ENCODE measurements around the gene SLC16A6. TPM values are rescaled to one million over a fixed set of nuclear protein-coding genes. Genes with fewer than 3 reads are reported as not detected.
"Not testable (repeated sequence)": the region's sequence is repeated elsewhere in the genome, so short reads cannot be mapped to it uniquely, and the experiment has no call there.

SLC16A6 gene
- polyA plus RNA-seq, 1 donor from 2014 or later: 0.33 TPM

GRCh38 chr17:68320311-68320865 is 29.5 kb upstream of the SLC16A6 start:
- Mint-ChIP-seq H3K4me3 (no peak overlapping the region), H3K27ac (peak overlapping the region in 2 of 3 donors; percentile 11 to 71), H3K36me3 (peaks cover 7% of the 10 kb centered on the region), H3K9me3 (no peaks in the 10 kb centered on the region), H3K4me1 (peaks cover 19 to 30% (median 28%) of the 10 kb centered on the region in 3 donors), H3K27me3 (peaks cover 8% of the 10 kb centered on the region)

GRCh38 chr17:68319410-68320162 is 28.7 kb upstream of the SLC16A6 start:
- Mint-ChIP-seq H3K27ac (peak overlapping the region in 1 of 3 donors; percentile 53), H3K4me1 (peaks cover 25 to 36% (median 35%) of the 10 kb centered on the region in 3 donors), H3K9me3 (no peaks in the 10 kb centered on the region), H3K36me3 (peaks cover 7% of the 10 kb centered on the region), H3K4me3 (peak overlapping the region in 2 of 4 donors; percentile 72 to 73), H3K27me3 (peaks cover 12% of the 10 kb centered on the region)

- peaks cover 4% of the 10 kb centered on the region for H3K36me3 Mint-ChIP-seq
- H3K4me3 Mint-ChIP-seq: peak overlapping the region in 1 of 4 donors; percentile 51
- H3K9me3 Mint-ChIP-seq: no peaks in the 10 kb centered on the region
- peaks cover 25 to 37% (median 35%) of the 10 kb centered on the region in 3 donors for H3K4me1 Mint-ChIP-seq
- peaks cover 12% of the 10 kb centered on the region for H3K27me3 Mint-ChIP-seq
- H3K27ac Mint-ChIP-seq: no peak overlapping the region
Measured at GRCh38 chr17:68318103-68318991, 27.4 kb upstream of the SLC16A6 start.

- Mint-ChIP-seq H3K9me3 (no peaks in the 10 kb centered on the region), H3K27ac (no peak overlapping the region), H3K4me1 (peaks cover 25 to 37% (median 36%) of the 10 kb centered on the region in 3 donors)
Measured at GRCh38 chr17:68317458-68317857, 26.5 kb upstream of the SLC16A6 start.

GRCh38 chr17:68315930-68316329 is 25.0 kb upstream of the SLC16A6 start:
- Mint-ChIP-seq H3K9me3 (no peaks in the 10 kb centered on the region), H3K4me3 (peak overlapping the region in 2 of 4 donors; percentile 3 to 41), H3K36me3 (peaks cover 4% of the 10 kb centered on the region), H3K27me3 (peaks cover 12% of the 10 kb centered on the region), H3K27ac (no peak overlapping the region), H3K4me1 (peaks cover 25 to 37% (median 37%) of the 10 kb centered on the region in 3 donors)

More at GRCh38 chr17:68317458-68317857, 26.5 kb upstream of the SLC16A6 start:
- Mint-ChIP-seq H3K36me3 (peaks cover 4% of the 10 kb centered on the region), H3K27me3 (peaks cover 12% of the 10 kb centered on the region), H3K4me3 (no peak overlapping the region)

- H3K27ac Mint-ChIP-seq: no peak overlapping the region
- H3K9me3 Mint-ChIP-seq: no peaks in the 10 kb centered on the region
- peak overlapping the region in 3 of 4 donors; percentile 48 to 67 (median 63) for H3K4me3 Mint-ChIP-seq
- peaks cover 23 to 35% (median 34%) of the 10 kb centered on the region in 3 donors for H3K4me1 Mint-ChIP-seq
- peaks cover 2% of the 10 kb centered on the region for H3K36me3 Mint-ChIP-seq
- H3K27me3 Mint-ChIP-seq: peaks cover 12% of the 10 kb centered on the region
Measured at GRCh38 chr17:68314916-68315535, 24.1 kb upstream of the SLC16A6 start.

- Mint-ChIP-seq H3K9me3 (no peaks in the 10 kb centered on the region), H3K36me3 (peaks cover 11% of the 10 kb centered on the region), H3K27me3 (peaks cover 4% of the 10 kb centered on the region), H3K27ac (no peak overlapping the region), H3K4me3 (no peak overlapping the region), H3K4me1 (peaks cover 5 to 10% (median 9%) of the 10 kb centered on the region in 3 donors)
Measured at GRCh38 chr17:68310152-68310551, 19.2 kb upstream of the SLC16A6 start.

GRCh38 chr17:68309066-68309670 is 18.2 kb upstream of the SLC16A6 start:
- H3K9me3 Mint-ChIP-seq, H3K4me3 Mint-ChIP-seq, H3K4me1 Mint-ChIP-seq, H3K27me3 Mint-ChIP-seq, H3K27ac Mint-ChIP-seq: not testable (repeated sequence)
- peaks cover 11% of the 10 kb centered on the region for H3K36me3 Mint-ChIP-seq

GRCh38 chr17:68308486-68308885 is 17.6 kb upstream of the SLC16A6 start:
- not testable (repeated sequence) for H3K4me3 Mint-ChIP-seq, H3K27me3 Mint-ChIP-seq, H3K9me3 Mint-ChIP-seq, H3K4me1 Mint-ChIP-seq
- Mint-ChIP-seq H3K27ac (peak overlapping the region in 1 of 3 donors; percentile 84), H3K36me3 (peaks cover 11% of the 10 kb centered on the region)

GRCh38 chr17:68307443-68307842 is 16.5 kb upstream of the SLC16A6 start:
- H3K4me1 Mint-ChIP-seq: peaks cover 0 to 3% (median 2%) of the 10 kb centered on the region in 3 donors
- H3K27ac Mint-ChIP-seq: no peak overlapping the region
- H3K36me3 Mint-ChIP-seq: peaks cover 11% of the 10 kb centered on the region
- no peaks in the 10 kb centered on the region for H3K9me3 Mint-ChIP-seq
- no peak overlapping the region for H3K4me3 Mint-ChIP-seq
- H3K27me3 Mint-ChIP-seq: no peaks in the 10 kb centered on the region

- Mint-ChIP-seq H3K27me3 (no peaks in the 10 kb centered on the region), H3K27ac (no peak overlapping the region), H3K9me3 (no peaks in the 10 kb centered on the region), H3K4me3 (no peak overlapping the region), H3K4me1 (peaks cover 0 to 3% (median 2%) of the 10 kb centered on the region in 3 donors), H3K36me3 (peaks cover 13% of the 10 kb centered on the region)
Measured at GRCh38 chr17:68306819-68307218, 15.9 kb upstream of the SLC16A6 start.

- H3K4me3 Mint-ChIP-seq: no peak overlapping the region
- H3K9me3 Mint-ChIP-seq: no peaks in the 10 kb centered on the region
- H3K4me1 Mint-ChIP-seq: peaks cover 0 to 3% (median 2%) of the 10 kb centered on the region in 3 donors
- peaks cover 15% of the 10 kb centered on the region for H3K36me3 Mint-ChIP-seq
- no peak overlapping the region for H3K27ac Mint-ChIP-seq
- H3K27me3 Mint-ChIP-seq: no peaks in the 10 kb centered on the region
Measured at GRCh38 chr17:68305142-68305541, 14.2 kb upstream of the SLC16A6 start.

- Mint-ChIP-seq H3K27me3 (no peaks in the 10 kb centered on the region), H3K4me3 (no peak overlapping the region), H3K27ac (no peak overlapping the region), H3K36me3 (peaks cover 15% of the 10 kb centered on the region), H3K4me1 (peaks cover 0 to 3% (median 2%) of the 10 kb centered on the region in 3 donors), H3K9me3 (no peaks in the 10 kb centered on the region)
Measured at GRCh38 chr17:68304706-68305105, 13.8 kb upstream of the SLC16A6 start.

GRCh38 chr17:68302666-68303065 is 11.7 kb upstream of the SLC16A6 start:
- no peaks in the 10 kb centered on the region for H3K27me3 Mint-ChIP-seq
- no peaks in the 10 kb centered on the region for H3K9me3 Mint-ChIP-seq
- no peak overlapping the region for H3K27ac Mint-ChIP-seq
- H3K4me1 Mint-ChIP-seq: peaks cover 0 to 3% (median 2%) of the 10 kb centered on the region in 3 donors
- H3K4me3 Mint-ChIP-seq: no peak overlapping the region
- peaks cover 9% of the 10 kb centered on the region for H3K36me3 Mint-ChIP-seq
